Keratinocyte (primary cell): ENCODE data around the gene CTIF. TPM values are rescaled to one million over a fixed set of nuclear protein-coding genes. Genes with fewer than 3 reads are reported as not detected.

ENCODE experiments used
- DNase-seq: peaks from one replicate; pipeline ENCODE4 v3.0.0-alpha.2; 2011; ENCODE audit warnings: low read depth, missing footprints, low spot score
- FAIRE-seq: peaks from 2 replicates; lab custom pipeline; 2011; peaks lifted over from hg19 to GRCh38; lab: Jason Lieb, UNC
- H2AFZ ChIP-seq: 2 replicates; pipeline ENCODE4 v1.6.0; 2012; ENCODE audit warnings: low read length, control low read depth, inconsistent platforms; ENCODE audit not compliant: control insufficient read depth
- H3K27ac ChIP-seq: 2 replicates; pipeline ENCODE4 v1.5.1; 2011; ENCODE audit warnings: low read length; ENCODE audit not compliant: control insufficient read depth, insufficient read depth
- H3K27me3 ChIP-seq: 3 replicates; pipeline ENCODE4 v1.6.0; 2011; ENCODE audit warnings: low read length; ENCODE audit not compliant: control insufficient read depth, insufficient read depth; ENCODE audit errors: extremely low read depth
- H3K36me3 ChIP-seq, 2 experiments: 2 replicates in 1 of 2; 3 replicates in 1 of 2; pipeline ENCODE4 v1.5.1; 2011; ENCODE audit warnings: low read length in 2 of 2, mild to moderate bottlenecking in 1 of 2; ENCODE audit not compliant: control insufficient read depth in 2 of 2, insufficient read depth in 2 of 2; ENCODE audit errors: extremely low read depth in 1 of 2
- H3K4me1 ChIP-seq: 3 replicates; pipeline ENCODE4 v1.5.1; 2011; ENCODE audit warnings: low read length; ENCODE audit not compliant: control insufficient read depth, insufficient read depth; ENCODE audit errors: extremely low read depth
- H3K4me2 ChIP-seq: 3 replicates; pipeline ENCODE4 v1.6.0; 2011; ENCODE audit warnings: low read depth, low read length; ENCODE audit not compliant: control insufficient read depth, insufficient read depth; ENCODE audit errors: extremely low read depth
- H3K4me3 ChIP-seq, 3 experiments: fragments of 200-600 bp in 1 of 3; sonication (generic) in 1 of 3; 2 replicates in 2 of 3; 3 replicates in 1 of 3; pipeline ENCODE4 v1.5.1; 2011 to 2016; ENCODE audit warnings: low read length in 3 of 3, mild to moderate bottlenecking in 3 of 3, control low read depth in 2 of 3, inconsistent platforms in 1 of 3, low read depth in 1 of 3, mixed read lengths in 1 of 3, mixed run types in 1 of 3, moderate library complexity in 1 of 3; ENCODE audit not compliant: control insufficient read depth in 2 of 3, insufficient read depth in 2 of 3; ENCODE audit errors: extremely low read depth in 1 of 3
- H3K79me2 ChIP-seq: 2 replicates; pipeline ENCODE4 v1.6.0; 2012; ENCODE audit warnings: low read length; ENCODE audit not compliant: control insufficient read depth, insufficient read depth
- H3K9ac ChIP-seq: 3 replicates; pipeline ENCODE4 v1.6.0; 2011; ENCODE audit warnings: low read length; ENCODE audit not compliant: control insufficient read depth, insufficient read depth; ENCODE audit errors: extremely low read depth
- H3K9me1 ChIP-seq: 3 replicates; pipeline ENCODE4 v1.6.0; 2011; ENCODE audit warnings: low read length; ENCODE audit not compliant: control insufficient read depth, insufficient read depth; ENCODE audit errors: extremely low read depth
- H3K9me3 ChIP-seq: 2 replicates; pipeline ENCODE4 v1.5.1; 2012; ENCODE audit warnings: low read depth, low read length; ENCODE audit not compliant: control insufficient read depth
- H4K20me1 ChIP-seq: 3 replicates; pipeline ENCODE4 v1.6.0; 2011; ENCODE audit warnings: low read length; ENCODE audit not compliant: control insufficient read depth, insufficient read depth; ENCODE audit errors: extremely low read depth
- CTCF ChIP-seq, 3 experiments: IDR thresholded peaks in 1 of 3; conservative IDR thresholded peaks in 1 of 3; optimal IDR thresholded peaks in 1 of 3; 2 replicates in 2 of 3; 3 replicates in 1 of 3; pipeline versions ENCODE3 to v1.5.1; 2011; ENCODE audit warnings: low read length in 3 of 3, mild to moderate bottlenecking in 3 of 3, moderate library complexity in 2 of 3, control low read depth in 1 of 3, inconsistent platforms in 1 of 3; ENCODE audit not compliant: insufficient read depth in 2 of 3; ENCODE audit errors: extremely low read depth in 1 of 3
- EZH2 ChIP-seq: IDR thresholded peaks from one replicate; pipeline ENCODE4 v1.6.1; 2012; ENCODE audit warnings: inconsistent platforms, mild to moderate bottlenecking, low read length, moderate library complexity
- dilution Hi-C: fragments of 300-500 bp; cut with MboI; formaldehyde crosslinking; loops from one replicate; pipeline ENCODE4 v1.7.0; 2020; ENCODE audit warnings: low sequenced_read_pairs; ENCODE audit not compliant: extremely low pct_ligation_motif_present
- polyA plus RNA-seq, 5 experiments: library from polyadenylated mRNA; depleted of rRNA in 3 of 5; stranded (reverse) in 3 of 5; stranded (forward) in 1 of 5; unstranded in 1 of 5; fragments of >200 nt; gene quantifications; 1 replicate in 1 of 5; 2 replicates in 3 of 5; 3 replicates in 1 of 5; pipeline versions ENCODE4 v1.2.1 to v1.2.3, GENCODE V29; 2011 to 2012; ENCODE audit warnings: missing spikeins in 2 of 5, low read depth in 1 of 5, low replicate concordance in 1 of 5

Gene CTIF
- polyA plus RNA-seq, 1 donor (not counting 4 experiments of a cell fraction or from before 2014, with no cell fraction given), result 15.0 TPM

GRCh38 chr18:48838166-48838775 lies 299.4 kb downstream of the CTIF start:
- H3K9ac ChIP-seq, result no peak overlapping the region

GRCh38 chr18:48838921-48839818 lies 300.3 kb downstream of the CTIF start:
- H3K27me3 ChIP-seq, result no peaks in the 10 kb centered on the region
- H3K27ac ChIP-seq, result peak overlapping the region; percentile 47
- H3K9me3 ChIP-seq, result no peaks in the 10 kb centered on the region
- no peak overlapping the region for H2AFZ ChIP-seq
- H3K9ac ChIP-seq, result peak overlapping the region; percentile 11
- no peak overlapping the region for H3K4me3 ChIP-seq
- dilution Hi-C loops, result no loop called here
- DNase-seq, result no peak
- no peaks in the 10 kb centered on the region for H4K20me1 ChIP-seq
- peak; percentile 88 for FAIRE-seq
- H3K79me2 ChIP-seq, result no peaks in the 10 kb centered on the region
- H3K36me3 ChIP-seq, result no peaks in the 10 kb centered on the region
- TF ChIP-seq CTCF (optimal IDR thresholded peaks at IDR 0.05 in 1 of 3, IDR thresholded peaks at IDR 0.05 in 1 of 3, conservative IDR thresholded peaks at IDR 0.05 in 1 of 3; ENCODE audit: extremely low read depth in 1 of 3, insufficient read depth in 2 of 3, low read length in 3 of 3), result no peak
- no peak for TF ChIP-seq EZH2
- peak overlapping the region; percentile 35 for H3K4me2 ChIP-seq
- peaks cover 40% of the 10 kb centered on the region for H3K4me1 ChIP-seq
- H3K9me1 ChIP-seq, result peaks cover 4% of the 10 kb centered on the region

More at GRCh38 chr18:48838166-48838775, 299.4 kb downstream of the CTIF start:
- H3K4me3 ChIP-seq, result no peak overlapping the region
- H3K4me1 ChIP-seq, result peaks cover 49% of the 10 kb centered on the region
- H3K79me2 ChIP-seq, result no peaks in the 10 kb centered on the region
- H4K20me1 ChIP-seq, result no peaks in the 10 kb centered on the region
- no peaks in the 10 kb centered on the region for H3K36me3 ChIP-seq
- dilution Hi-C loops, result no loop called here
- H3K27me3 ChIP-seq, result no peaks in the 10 kb centered on the region
- no peak overlapping the region for H3K4me2 ChIP-seq
- H3K27ac ChIP-seq, result no peak overlapping the region
- TF ChIP-seq CTCF (optimal IDR thresholded peaks at IDR 0.05 in 1 of 3, IDR thresholded peaks at IDR 0.05 in 1 of 3, conservative IDR thresholded peaks at IDR 0.05 in 1 of 3; ENCODE audit: extremely low read depth in 1 of 3, insufficient read depth in 2 of 3, low read length in 3 of 3) (no peak), EZH2 (no peak)
- no peak for DNase-seq
- H3K9me3 ChIP-seq, result no peaks in the 10 kb centered on the region
- peaks cover 4% of the 10 kb centered on the region for H3K9me1 ChIP-seq
- H2AFZ ChIP-seq, result no peak overlapping the region
- FAIRE-seq, result no peak
